GM12865 (cell line): ENCODE results near the gene GRK3.

Experiments used
- DNase-seq: peaks from one replicate; pipeline ENCODE4 v3.0.0; 2010; ENCODE audit warnings: low read depth
- H3K4me3 ChIP-seq: 2 replicates; pipeline ENCODE4 v1.5.1; 2011; ENCODE audit warnings: mild to moderate bottlenecking, low read depth, low read length, control low read depth
- CTCF ChIP-seq: IDR thresholded peaks from 2 replicates; pipeline ENCODE4 v1.5.1; 2011; ENCODE audit warnings: low read length, control low read depth, low read depth, inconsistent platforms; ENCODE audit not compliant: insufficient read depth; ENCODE audit errors: missing control alignments

The GRK3 gene

GRCh38 chr22:25651332-25652085, 87.0 kb downstream of the GRK3 start:
- peak; percentile 9 for DNase-seq
- H3K4me3 ChIP-seq, result no peak overlapping the region
- no peak for TF ChIP-seq CTCF

GRCh38 chr22:25654676-25655075, 90.2 kb downstream of the GRK3 start:
- DNase-seq, result no peak
- no peak overlapping the region for H3K4me3 ChIP-seq
- TF ChIP-seq CTCF, result no peak

GRCh38 chr22:25655371-25655935, 91.0 kb downstream of the GRK3 start:
- peak; percentile 6 for DNase-seq
- TF ChIP-seq CTCF, result no peak
- no peak overlapping the region for H3K4me3 ChIP-seq

- H3K4me3 ChIP-seq, result no peak overlapping the region
- DNase-seq, result peak; percentile 70
- TF ChIP-seq CTCF, result no peak
Measured at GRCh38 chr22:25656724-25657123, 92.2 kb downstream of the GRK3 start.

- TF ChIP-seq CTCF, result no peak
- DNase-seq, result no peak
- H3K4me3 ChIP-seq, result no peak overlapping the region
Measured at GRCh38 chr22:25658633-25659032, 94.2 kb downstream of the GRK3 start.

GRCh38 chr22:25659413-25659812, 94.9 kb downstream of the GRK3 start:
- no peak for DNase-seq
- H3K4me3 ChIP-seq, result no peak overlapping the region
- TF ChIP-seq CTCF, result no peak

- no peak for TF ChIP-seq CTCF
- H3K4me3 ChIP-seq, result no peak overlapping the region
- no peak for DNase-seq
Measured at GRCh38 chr22:25660336-25660735, 95.9 kb downstream of the GRK3 start.
